NK-92 (cell line): ENCODE data around the gene UQCRC2.
"Not testable (repeated sequence)": the region's sequence is repeated elsewhere in the genome, so short reads cannot be mapped to it uniquely, and the experiment has no call there.

Experiments used
- DNase-seq: peaks from one replicate; lab custom pipeline; 2025; ENCODE audit not compliant: unreplicated experiment; lab: John Stamatoyannopoulos, UW

Gene UQCRC2

DNA sequence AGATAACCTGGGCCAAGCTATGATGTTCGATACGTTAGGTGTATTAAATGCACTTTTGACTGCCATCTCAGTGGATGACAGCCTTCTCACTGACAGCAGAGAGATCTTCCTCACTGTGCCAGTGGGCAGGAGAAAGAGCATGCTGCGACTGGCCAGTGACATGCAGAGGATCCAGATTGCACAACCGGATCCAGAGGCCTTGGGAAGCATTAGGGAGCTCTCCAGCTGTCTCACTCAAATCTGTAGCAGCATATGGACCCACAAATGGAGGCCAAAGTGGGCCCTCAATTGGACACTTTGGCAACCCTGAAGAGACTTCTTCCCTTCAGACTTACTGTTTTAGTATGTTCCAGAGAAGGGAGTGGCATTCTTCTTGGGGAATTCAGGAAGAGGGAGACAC, 26.9 kb downstream of the UQCRC2 start:
- DNase-seq: no peak

DNA sequence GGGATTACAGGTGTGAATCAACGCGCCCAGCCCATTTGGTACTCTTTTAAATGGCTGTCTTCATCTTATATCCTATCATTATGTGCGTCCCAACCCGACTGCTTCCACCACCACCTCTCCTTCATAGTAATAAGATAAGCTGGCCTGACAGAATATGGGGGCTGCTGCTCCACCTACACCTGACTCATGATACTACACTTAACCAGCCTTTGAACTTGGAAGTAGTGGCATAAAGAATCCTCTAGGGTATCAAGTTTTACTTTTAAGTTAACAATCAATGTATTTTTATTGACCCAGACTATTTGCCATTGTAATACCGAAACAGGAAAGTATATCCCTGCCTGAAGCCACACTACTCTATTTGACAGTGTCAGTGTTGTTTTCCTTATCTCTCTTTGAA, 28.9 kb downstream of the UQCRC2 start:
- DNase-seq: no peak

GRCh38 chr16:21984062-21984461, 30.9 kb downstream of the UQCRC2 start:
- DNase-seq: no peak

- no peak for DNase-seq
Observed at GRCh38 chr16:21985524-21985923, 32.4 kb downstream of the UQCRC2 start.

DNA sequence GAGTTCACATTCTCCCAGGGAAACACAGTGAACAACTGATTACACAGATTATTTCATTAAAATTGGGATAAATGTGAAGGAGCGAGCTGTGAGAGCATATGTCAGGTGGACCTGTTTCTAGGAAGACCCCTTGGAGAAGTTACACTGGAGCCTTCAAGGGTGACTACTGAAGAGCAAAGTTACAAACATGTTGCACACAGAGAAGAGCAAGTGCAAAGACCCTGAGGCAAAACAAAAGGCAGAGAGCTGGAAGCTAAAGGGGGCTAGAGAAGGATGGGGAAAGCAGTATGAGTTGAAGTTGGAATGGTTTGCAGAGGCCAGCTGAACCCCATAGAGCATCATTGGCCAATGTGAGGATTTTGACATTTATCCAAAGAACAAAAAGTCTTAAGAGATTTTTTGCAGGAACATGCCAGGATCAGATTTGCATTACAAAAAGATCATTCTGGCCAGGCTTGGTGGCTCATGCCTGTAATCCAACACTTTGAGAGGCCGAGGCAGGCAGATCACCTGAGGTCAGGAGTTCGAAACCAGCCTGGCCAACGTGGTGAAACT, 33.6 kb downstream of the UQCRC2 start:
- DNase-seq: no peak

DNA sequence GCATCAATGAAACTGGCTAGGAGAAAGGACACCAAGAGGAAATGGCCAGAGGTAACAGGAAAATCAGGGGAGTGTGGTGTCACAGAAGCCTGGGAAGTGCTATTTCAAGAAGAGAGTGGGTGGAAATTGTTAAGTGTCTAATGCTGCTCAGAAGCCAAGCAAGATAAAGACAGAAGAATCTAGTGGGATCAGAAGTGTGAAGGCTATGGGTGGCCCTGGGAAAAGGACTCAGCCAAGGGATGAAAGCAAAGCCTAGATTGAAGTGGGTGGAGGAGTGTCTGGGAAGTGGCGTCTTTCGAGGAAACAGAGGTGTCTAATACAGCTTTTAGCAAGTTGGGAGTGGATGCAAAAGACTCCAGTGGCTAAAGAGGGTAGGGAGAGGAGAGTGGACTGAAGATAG, 34.3 kb downstream of the UQCRC2 start:
- DNase-seq: no peak

DNA sequence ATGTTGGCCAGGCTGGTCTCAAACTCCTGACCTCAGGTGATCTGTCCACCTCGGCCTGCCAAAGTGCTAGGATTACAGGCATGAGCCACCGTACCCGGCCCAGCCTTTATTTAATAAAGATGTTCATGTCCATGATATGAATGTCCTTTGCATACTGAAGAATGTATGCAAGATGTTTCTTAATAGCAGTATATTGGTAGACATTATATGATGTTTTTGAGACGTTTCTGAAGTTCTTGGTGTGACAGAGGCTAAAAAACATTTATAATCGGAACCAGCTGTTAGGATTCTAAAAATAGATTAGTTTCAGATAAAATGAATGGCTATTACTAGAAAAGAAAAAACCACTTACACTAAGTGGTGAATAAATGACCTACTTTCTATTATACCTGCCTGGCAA, 36.0 kb downstream of the UQCRC2 start:
- no peak for DNase-seq

- DNase-seq: no peak
Observed at GRCh38 chr16:21989751-21990150, 36.6 kb downstream of the UQCRC2 start.

DNA sequence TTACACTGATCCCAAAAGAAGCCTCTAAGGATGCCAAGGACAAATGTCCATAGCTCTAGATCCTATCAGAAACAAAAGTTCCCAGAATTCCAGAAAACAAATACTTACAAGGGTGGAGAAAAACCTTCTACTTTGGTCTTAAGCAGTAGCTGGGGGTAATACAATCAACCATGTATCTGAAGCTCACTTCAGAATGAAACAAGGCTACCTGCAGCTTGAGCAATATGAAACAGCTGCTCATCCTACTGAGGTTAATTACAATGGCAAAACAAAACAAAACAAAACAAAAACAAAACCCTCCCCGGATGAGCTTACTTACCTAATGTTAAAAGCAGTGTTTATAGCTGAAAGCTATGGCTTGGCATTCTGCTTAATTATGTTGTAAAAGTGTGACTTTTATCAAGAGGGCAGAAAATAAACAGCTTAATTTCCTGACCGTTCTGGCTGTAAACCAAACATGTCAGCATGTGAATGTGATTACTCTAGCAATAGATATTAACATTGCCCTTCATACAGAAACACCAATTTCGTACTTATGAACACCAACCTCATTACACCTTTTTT, 37.3 kb downstream of the UQCRC2 start:
- DNase-seq: no peak

GRCh38 chr16:21991621-21992020, 38.5 kb downstream of the UQCRC2 start:
- DNase-seq: no peak

DNA sequence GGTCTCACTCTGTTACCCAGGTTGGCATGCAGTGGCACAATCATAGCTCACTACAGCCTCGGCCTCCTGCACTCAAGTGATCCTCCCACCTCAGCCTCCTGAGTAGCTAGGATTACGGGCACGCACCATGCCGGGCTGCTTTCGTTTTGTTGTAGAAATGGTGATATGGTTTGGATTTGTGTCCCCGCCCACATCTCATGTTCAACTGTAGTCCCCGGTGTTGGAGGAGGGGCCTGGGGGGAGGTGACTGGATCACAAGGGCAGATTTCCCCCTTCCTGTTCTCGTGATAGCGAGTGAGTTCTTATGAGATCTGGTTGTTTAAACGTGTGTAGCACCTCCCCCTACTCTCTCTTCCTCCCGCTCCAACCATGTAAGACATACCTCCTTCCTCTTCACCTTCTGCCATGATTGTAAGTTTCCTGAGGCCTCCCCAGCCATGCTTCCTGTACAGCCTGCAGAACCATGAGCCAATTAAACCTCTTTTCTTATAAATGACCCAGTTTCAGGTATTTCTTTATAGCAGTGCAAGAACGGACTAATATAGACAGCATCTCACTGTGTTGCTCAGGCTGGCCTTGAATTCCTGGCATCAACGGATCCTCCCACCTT, 41.8 kb downstream of the UQCRC2 start:
- DNase-seq: no peak

DNA sequence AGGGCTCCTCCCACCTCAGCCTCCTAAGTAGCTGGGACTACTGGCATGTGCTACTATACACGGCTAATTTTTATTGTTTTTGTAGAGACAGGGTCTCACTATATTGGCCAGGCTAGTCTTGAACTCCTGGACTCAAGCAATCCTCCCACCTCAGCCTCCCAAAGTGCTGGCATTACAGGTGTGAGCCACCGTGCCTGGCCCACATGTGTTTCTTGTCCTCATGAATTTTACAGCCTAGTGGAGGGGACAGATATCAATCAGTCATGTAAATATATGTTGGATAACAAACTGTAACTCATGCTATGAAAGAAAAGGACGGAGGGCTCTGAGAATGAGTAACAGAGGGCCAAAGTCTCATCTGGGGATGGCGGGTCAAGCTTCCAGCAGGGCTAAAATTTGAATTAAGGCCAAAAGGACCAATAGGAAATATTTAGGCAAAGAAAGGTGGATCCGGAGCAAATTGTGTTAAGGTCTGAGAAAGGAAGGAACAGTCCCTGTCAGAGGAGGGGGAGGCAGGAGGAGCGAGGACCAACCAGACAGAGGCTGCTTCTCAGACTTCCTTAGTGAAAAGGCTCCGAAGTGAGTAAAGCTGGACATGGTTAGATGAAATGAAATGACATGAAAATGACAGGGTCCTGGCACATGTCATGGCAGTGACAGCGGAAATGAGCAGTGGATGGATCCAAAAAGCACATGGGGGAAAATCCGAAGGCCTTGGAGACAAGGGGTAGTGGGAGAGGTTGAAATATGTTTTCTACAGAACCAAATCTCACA, 43.9 kb downstream of the UQCRC2 start:
- DNase-seq: no peak

GRCh38 chr16:21997697-21998480, 44.7 kb downstream of the UQCRC2 start:
- no peak for DNase-seq

DNA sequence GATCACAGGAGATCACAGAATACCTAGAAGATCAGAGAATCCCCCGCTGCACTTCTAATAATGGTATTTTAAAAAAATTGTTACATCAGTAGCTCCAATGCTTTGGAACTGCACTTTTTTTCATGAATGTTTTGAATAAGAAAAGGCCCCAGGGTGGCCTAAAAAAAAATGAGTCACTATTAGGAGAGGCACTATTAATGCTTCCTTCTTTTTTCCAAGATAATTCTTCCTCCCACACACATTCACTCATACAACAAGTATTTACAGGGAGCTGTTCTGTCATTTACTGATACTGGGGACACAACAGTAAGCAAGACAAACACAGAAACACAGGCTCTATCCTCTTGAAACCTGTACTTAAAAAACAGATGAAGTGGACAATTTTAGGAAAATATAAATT, 48.4 kb downstream of the UQCRC2 start:
- DNase-seq: no peak

- not testable (repeated sequence) for DNase-seq
Observed at GRCh38 chr16:22002047-22002446, 48.9 kb downstream of the UQCRC2 start.

GRCh38 chr16:22003195-22003594, 50.0 kb downstream of the UQCRC2 start:
- DNase-seq: no peak

GRCh38 chr16:22004341-22004740, 51.2 kb downstream of the UQCRC2 start:
- no peak for DNase-seq

- DNase-seq: no peak
Observed at GRCh38 chr16:22005746-22006145, 52.6 kb downstream of the UQCRC2 start.

GRCh38 chr16:22006636-22007035, 53.5 kb downstream of the UQCRC2 start:
- DNase-seq: no peak

DNA sequence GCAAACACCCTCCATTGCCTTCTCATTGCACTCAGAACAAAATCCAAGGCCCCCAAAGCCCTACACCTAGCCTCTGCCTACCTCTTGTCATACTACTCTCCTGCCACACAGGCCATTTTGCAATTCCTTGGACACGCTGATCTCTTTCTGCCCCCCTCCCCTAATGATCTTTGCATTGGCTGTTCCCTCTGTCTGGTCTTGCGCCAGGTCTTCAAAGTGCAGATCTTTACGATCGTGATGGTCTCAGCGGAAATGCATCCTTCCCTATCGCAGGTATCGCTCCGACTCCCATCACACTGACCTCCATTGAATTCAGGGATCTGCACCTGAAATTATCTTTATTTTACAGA, 54.0 kb downstream of the UQCRC2 start:
- DNase-seq: no peak

DNA sequence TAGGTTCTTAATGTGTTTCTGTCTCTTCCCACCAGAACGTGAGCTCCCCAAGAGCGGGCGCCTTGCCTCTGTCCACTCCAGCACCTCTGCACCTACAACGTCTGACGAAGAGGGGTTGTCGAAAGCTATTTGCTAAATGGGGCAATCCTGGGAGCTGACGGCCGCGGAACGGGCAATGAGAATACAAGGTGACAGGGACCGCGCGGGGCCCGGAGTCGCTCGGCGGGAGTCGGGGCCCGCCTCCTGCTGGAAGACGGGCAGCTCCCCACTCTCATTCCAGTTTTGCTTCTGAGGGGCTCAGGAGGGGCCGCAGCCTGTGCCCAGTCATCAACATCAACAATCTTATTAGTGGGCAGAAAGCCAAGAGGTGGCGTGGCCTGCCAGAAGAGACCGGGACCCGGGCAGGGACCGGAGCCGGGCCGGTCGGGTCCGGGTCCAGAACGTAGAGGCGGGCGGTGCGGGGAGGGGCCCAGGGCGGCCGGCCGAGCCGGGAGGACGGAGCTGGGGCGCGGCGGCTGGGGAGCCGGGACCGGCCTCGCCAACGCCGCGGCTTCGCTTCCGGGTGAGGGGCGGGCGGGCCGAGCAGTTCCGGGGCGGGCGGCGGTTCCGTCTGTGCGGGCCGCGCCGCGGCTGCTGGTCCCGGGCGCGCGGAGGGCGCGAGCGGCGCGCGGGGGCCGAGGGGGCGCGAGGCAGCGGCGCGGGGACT, 54.5 kb downstream of the UQCRC2 start, which contains the start of gene MOSMO:
Gene MOSMO (plus strand): TSS at position 603 of the 706 bp plus-strand sequence. CDS start 191 bp downstream, outside the sequence.
- no peak for DNase-seq
